HEK293T (cell line): Measurements from ENCODE around the gene DYNC1I1.

Experiments used
- ARNT ChIP-seq: fragments of 450-650 bp; IDR thresholded peaks from 2 replicates; pipeline ENCODE4 v1.6.1; 2017; ENCODE audit warnings: mild to moderate bottlenecking
- CTBP1 ChIP-seq: fragments of 450-650 bp; IDR thresholded peaks from 2 replicates; pipeline ENCODE4 v1.6.1; 2016; ENCODE audit warnings: borderline replicate concordance
- FOXA1 ChIP-seq: fragments of 450-650 bp; IDR thresholded peaks from 2 replicates; pipeline ENCODE4 v1.6.1; 2016; ENCODE audit warnings: mild to moderate bottlenecking
- FOXM1 ChIP-seq: fragments of 450-650 bp; IDR thresholded peaks from 2 replicates; pipeline ENCODE4 v1.6.1; 2017; ENCODE audit warnings: mild to moderate bottlenecking, borderline replicate concordance
- HDGF ChIP-seq: fragments of 450-650 bp; IDR thresholded peaks from 2 replicates; pipeline ENCODE4 v1.6.1; 2017; ENCODE audit warnings: antibody characterized with exemption, borderline replicate concordance
- TARDBP ChIP-seq: fragments of 450-650 bp; IDR thresholded peaks from 2 replicates; pipeline ENCODE4 v1.6.1; 2016

- TF ChIP-seq ARNT (no peak), FOXA1 (no peak), CTBP1 (no peak), FOXM1 (no peak), HDGF (no peak), TARDBP (no peak)
Observed at GRCh38 chr7:95863623-95864022, 91.3 kb downstream of the DYNC1I1 start.
